Measurements from ENCODE around the gene TBC1D22B.

DNA sequence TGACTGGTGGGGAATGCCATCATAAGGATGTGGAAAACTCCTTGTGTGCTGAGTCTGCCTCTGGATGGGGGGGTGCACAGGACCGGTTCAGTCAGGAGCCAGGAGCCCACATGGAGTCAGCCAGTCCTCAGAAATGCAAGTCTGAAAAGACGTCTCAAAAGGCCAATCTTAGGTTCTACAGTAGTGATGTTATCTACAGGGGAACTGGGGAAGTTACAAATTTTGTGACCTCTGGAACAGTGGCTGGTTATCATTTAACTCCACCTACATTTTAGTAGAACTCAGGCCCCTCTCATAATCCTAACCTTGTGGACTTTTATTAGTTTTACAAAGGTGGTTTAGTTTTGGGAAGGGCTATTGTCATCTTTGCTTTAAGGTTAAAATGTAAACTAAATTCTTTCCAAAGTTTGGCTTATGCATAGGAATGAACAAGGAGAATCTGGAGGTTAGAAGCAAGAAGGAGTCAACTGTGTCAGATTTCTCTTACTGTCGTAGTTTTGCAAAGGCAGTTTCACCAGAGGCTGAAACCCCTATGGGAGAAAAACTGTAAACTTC lies 13.7 kb upstream of the TBC1D22B start:
- TF ChIP-seq, protein P1, sequence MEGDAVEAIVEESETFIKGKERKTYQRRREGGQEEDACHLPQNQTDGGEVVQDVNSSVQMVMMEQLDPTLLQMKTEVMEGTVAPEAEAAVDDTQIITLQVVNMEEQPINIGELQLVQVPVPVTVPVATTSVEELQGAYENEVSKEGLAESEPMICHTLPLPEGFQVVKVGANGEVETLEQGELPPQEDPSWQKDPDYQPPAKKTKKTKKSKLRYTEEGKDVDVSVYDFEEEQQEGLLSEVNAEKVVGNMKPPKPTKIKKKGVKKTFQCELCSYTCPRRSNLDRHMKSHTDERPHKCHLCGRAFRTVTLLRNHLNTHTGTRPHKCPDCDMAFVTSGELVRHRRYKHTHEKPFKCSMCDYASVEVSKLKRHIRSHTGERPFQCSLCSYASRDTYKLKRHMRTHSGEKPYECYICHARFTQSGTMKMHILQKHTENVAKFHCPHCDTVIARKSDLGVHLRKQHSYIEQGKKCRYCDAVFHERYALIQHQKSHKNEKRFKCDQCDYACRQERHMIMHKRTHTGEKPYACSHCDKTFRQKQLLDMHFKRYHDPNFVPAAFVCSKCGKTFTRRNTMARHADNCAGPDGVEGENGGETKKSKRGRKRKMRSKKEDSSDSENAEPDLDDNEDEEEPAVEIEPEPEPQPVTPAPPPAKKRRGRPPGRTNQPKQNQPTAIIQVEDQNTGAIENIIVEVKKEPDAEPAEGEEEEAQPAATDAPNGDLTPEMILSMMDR (conservative IDR thresholded peaks at IDR 0.05; ENCODE audit: low read depth in 2 of 2) = no peak
- TF ChIP-seq, protein P2, sequence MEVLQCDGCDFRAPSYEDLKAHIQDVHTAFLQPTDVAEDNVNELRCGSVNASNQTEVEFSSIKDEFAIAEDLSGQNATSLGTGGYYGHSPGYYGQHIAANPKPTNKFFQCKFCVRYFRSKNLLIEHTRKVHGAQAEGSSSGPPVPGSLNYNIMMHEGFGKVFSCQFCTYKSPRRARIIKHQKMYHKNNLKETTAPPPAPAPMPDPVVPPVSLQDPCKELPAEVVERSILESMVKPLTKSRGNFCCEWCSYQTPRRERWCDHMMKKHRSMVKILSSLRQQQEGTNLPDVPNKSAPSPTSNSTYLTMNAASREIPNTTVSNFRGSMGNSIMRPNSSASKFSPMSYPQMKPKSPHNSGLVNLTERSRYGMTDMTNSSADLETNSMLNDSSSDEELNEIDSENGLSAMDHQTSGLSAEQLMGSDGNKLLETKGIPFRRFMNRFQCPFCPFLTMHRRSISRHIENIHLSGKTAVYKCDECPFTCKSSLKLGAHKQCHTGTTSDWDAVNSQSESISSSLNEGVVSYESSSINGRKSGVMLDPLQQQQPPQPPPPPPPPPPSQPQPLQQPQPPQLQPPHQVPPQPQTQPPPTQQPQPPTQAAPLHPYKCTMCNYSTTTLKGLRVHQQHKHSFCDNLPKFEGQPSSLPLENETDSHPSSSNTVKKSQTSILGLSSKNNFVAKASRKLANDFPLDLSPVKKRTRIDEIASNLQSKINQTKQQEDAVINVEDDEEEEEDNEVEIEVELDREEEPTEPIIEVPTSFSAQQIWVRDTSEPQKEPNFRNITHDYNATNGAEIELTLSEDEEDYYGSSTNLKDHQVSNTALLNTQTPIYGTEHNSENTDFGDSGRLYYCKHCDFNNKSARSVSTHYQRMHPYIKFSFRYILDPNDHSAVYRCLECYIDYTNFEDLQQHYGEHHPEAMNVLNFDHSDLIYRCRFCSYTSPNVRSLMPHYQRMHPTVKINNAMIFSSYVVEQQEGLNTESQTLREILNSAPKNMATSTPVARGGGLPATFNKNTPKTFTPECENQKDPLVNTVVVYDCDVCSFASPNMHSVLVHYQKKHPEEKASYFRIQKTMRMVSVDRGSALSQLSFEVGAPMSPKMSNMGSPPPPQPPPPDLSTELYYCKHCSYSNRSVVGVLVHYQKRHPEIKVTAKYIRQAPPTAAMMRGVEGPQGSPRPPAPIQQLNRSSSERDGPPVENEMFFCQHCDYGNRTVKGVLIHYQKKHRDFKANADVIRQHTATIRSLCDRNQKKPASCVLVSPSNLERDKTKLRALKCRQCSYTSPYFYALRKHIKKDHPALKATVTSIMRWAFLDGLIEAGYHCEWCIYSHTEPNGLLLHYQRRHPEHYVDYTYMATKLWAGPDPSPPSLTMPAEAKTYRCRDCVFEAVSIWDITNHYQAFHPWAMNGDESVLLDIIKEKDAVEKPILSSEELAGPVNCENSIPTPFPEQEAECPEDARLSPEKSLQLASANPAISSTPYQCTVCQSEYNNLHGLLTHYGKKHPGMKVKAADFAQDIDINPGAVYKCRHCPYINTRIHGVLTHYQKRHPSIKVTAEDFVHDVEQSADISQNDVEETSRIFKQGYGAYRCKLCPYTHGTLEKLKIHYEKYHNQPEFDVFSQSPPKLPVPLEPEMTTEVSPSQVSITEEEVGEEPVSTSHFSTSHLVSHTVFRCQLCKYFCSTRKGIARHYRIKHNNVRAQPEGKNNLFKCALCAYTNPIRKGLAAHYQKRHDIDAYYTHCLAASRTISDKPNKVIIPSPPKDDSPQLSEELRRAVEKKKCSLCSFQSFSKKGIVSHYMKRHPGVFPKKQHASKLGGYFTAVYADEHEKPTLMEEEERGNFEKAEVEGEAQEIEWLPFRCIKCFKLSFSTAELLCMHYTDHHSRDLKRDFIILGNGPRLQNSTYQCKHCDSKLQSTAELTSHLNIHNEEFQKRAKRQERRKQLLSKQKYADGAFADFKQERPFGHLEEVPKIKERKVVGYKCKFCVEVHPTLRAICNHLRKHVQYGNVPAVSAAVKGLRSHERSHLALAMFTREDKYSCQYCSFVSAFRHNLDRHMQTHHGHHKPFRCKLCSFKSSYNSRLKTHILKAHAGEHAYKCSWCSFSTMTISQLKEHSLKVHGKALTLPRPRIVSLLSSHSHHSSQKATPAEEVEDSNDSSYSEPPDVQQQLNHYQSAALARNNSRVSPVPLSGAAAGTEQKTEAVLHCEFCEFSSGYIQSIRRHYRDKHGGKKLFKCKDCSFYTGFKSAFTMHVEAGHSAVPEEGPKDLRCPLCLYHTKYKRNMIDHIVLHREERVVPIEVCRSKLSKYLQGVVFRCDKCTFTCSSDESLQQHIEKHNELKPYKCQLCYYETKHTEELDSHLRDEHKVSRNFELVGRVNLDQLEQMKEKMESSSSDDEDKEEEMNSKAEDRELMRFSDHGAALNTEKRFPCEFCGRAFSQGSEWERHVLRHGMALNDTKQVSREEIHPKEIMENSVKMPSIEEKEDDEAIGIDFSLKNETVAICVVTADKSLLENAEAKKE (CRISPR knock-in tag; IDR thresholded peaks at IDR 0.05) = no peak
- TF ChIP-seq JUNB (IDR thresholded peaks at IDR 0.05; ENCODE audit: unreplicated experiment) = no peak
- no peak for TF ChIP-seq EZH2 (IDR thresholded peaks at IDR 0.05; ENCODE audit: low read depth, unreplicated experiment)
- TF ChIP-seq, protein P3, sequence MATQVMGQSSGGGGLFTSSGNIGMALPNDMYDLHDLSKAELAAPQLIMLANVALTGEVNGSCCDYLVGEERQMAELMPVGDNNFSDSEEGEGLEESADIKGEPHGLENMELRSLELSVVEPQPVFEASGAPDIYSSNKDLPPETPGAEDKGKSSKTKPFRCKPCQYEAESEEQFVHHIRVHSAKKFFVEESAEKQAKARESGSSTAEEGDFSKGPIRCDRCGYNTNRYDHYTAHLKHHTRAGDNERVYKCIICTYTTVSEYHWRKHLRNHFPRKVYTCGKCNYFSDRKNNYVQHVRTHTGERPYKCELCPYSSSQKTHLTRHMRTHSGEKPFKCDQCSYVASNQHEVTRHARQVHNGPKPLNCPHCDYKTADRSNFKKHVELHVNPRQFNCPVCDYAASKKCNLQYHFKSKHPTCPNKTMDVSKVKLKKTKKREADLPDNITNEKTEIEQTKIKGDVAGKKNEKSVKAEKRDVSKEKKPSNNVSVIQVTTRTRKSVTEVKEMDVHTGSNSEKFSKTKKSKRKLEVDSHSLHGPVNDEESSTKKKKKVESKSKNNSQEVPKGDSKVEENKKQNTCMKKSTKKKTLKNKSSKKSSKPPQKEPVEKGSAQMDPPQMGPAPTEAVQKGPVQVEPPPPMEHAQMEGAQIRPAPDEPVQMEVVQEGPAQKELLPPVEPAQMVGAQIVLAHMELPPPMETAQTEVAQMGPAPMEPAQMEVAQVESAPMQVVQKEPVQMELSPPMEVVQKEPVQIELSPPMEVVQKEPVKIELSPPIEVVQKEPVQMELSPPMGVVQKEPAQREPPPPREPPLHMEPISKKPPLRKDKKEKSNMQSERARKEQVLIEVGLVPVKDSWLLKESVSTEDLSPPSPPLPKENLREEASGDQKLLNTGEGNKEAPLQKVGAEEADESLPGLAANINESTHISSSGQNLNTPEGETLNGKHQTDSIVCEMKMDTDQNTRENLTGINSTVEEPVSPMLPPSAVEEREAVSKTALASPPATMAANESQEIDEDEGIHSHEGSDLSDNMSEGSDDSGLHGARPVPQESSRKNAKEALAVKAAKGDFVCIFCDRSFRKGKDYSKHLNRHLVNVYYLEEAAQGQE (IDR thresholded peaks at IDR 0.05; ENCODE audit: unreplicated experiment) = no peak
